ENCODE results near the gene DCTD.
"Not testable (repeated sequence)": the region's sequence is repeated elsewhere in the genome, so short reads cannot be mapped to it uniquely, and the experiment has no call there.

The DCTD gene

GRCh38 chr4:182921608-182922007, 4.4 kb upstream of the DCTD start:
- DNase-seq (ENCODE audit: low read depth) = no peak

- no peak for DNase-seq (ENCODE audit: low read depth)
Measured at GRCh38 chr4:182920676-182921075, 3.5 kb upstream of the DCTD start.

GRCh38 chr4:182918791-182919302, 1.7 kb upstream of the DCTD start:
- no peak for DNase-seq (ENCODE audit: low read depth)

GRCh38 chr4:182918044-182918607, 940 bp upstream of the DCTD start:
- DNase-seq (ENCODE audit: low read depth) = no peak

GRCh38 chr4:182916483-182917181, 554 bp downstream of the DCTD start:
- DNase-seq (ENCODE audit: low read depth) = no peak

GRCh38 chr4:182914357-182914756, 2.8 kb downstream of the DCTD start:
- no peak for DNase-seq (ENCODE audit: low read depth)

- no peak for DNase-seq (ENCODE audit: low read depth)
Measured at GRCh38 chr4:182913621-182914020, 3.6 kb downstream of the DCTD start.

GRCh38 chr4:182913036-182913435, 4.2 kb downstream of the DCTD start:
- no peak for DNase-seq (ENCODE audit: low read depth)

GRCh38 chr4:182908124-182908523, 9.1 kb downstream of the DCTD start:
- no peak for DNase-seq (ENCODE audit: low read depth)

- no peak for DNase-seq (ENCODE audit: low read depth)
Measured at GRCh38 chr4:182907396-182907795, 9.8 kb downstream of the DCTD start.

- DNase-seq (ENCODE audit: low read depth) = no peak
Measured at GRCh38 chr4:182906786-182907185, 10.4 kb downstream of the DCTD start.

- DNase-seq (ENCODE audit: low read depth) = no peak
Measured at GRCh38 chr4:182905038-182905437, 12.1 kb downstream of the DCTD start.

GRCh38 chr4:182904211-182904761, 12.9 kb downstream of the DCTD start:
- no peak for DNase-seq (ENCODE audit: low read depth)

- DNase-seq (ENCODE audit: low read depth) = no peak
Measured at GRCh38 chr4:182903013-182903412, 14.2 kb downstream of the DCTD start.

GRCh38 chr4:182901337-182901736, 15.8 kb downstream of the DCTD start:
- no peak for DNase-seq (ENCODE audit: low read depth)

GRCh38 chr4:182900021-182900420, 17.2 kb downstream of the DCTD start:
- DNase-seq (ENCODE audit: low read depth) = not testable (repeated sequence)

- DNase-seq (ENCODE audit: low read depth) = no peak
Measured at GRCh38 chr4:182898479-182898799, 18.7 kb downstream of the DCTD start.

- DNase-seq (ENCODE audit: low read depth) = no peak
Measured at GRCh38 chr4:182897601-182898478, 19.3 kb downstream of the DCTD start.

- no peak for DNase-seq (ENCODE audit: low read depth)
Measured at GRCh38 chr4:182896421-182896820, 20.8 kb downstream of the DCTD start.

- no peak for DNase-seq (ENCODE audit: low read depth)
Measured at GRCh38 chr4:182895791-182896292, 21.3 kb downstream of the DCTD start.

- no peak for DNase-seq (ENCODE audit: low read depth)
Measured at GRCh38 chr4:182894681-182895275, 22.4 kb downstream of the DCTD start.

GRCh38 chr4:182893474-182894080, 23.6 kb downstream of the DCTD start:
- DNase-seq (ENCODE audit: low read depth) = no peak

Measured in stimulated activated CD8-positive, alpha-beta memory T cell treated with anti-CD3 and anti-CD28 coated beads, Interleukin-15, amount 100 ng/mL, for 1 hour (primary cell).